ENCODE data around the gene CAMTA1. TPM values are rescaled to one million over a fixed set of nuclear protein-coding genes. Genes with fewer than 3 reads are reported as not detected.

CAMTA1 gene
- total and polyA plus RNA-seq, 4 donors, result 48.1 to 140 (median 52.3) TPM

DNA sequence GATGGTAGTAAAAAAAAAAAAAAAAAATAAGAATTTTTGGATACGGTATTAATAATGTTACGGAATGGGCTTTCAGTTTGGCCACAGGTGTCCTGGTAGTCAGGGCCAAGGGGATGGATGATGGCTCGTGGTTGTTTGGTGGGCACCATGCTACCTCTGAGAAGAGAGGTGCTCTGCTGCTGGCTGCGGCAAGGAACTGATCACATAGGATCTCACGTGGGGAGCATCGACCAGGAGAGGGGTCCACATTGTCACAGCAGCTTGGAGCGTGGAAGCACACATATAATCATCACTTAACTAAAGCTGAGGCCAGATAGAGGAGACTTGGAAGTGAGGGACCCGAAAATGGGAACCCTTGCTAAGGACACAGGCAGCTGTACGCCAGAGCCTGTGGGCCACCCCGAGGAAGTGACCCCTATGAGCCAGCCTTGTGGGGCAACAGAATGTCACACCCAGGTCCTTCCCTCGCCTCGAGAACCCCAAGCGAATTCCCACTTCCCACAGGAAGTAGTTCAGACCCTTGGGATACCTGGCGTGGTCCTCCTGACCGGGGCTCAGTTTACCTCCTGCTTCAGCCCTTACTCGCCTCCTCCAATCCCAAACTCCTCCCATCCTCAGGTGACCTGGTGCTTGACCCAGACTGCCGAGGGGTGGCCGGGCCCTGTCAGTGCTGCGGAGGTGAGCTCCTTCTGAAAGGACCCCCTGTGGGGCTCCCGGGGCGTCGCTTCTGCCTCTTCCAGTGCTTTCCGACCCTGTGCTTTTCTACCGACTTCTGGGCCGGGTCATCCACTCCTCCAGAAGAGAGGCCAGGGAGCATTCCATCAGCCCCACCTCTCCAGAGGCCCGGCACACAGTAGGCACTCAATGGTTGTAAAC is 222.0 kb downstream of the CAMTA1 start:
- Histone ChIP-seq H3K4me1 (ENCODE audit: control insufficient read depth in 5 of 5, insufficient read depth in 5 of 5, low read length in 5 of 5) (no peaks in the 10 kb centered on the region), H3K4me3 (no peak overlapping the region), H3K9me3 (ENCODE audit: control insufficient read depth in 4 of 4, insufficient read depth in 3 of 4, low read length in 3 of 4) (no peaks in the 10 kb centered on the region), H3K36me3 (ENCODE audit: control insufficient read depth in 4 of 4, insufficient read depth in 4 of 4, low read length in 4 of 4) (no peaks in the 10 kb centered on the region), H3K27ac (ENCODE audit: low read depth in 1 of 2, low read length in 1 of 2) (no peak overlapping the region), H3K9ac (ENCODE audit: insufficient read depth in 1 of 2, low read length in 2 of 2) (no peak overlapping the region), H3K27me3 (ENCODE audit: control insufficient read depth in 3 of 3, insufficient read depth in 3 of 3, low read length in 2 of 3) (peaks cover 0 to 6% (median 0%) of the 10 kb centered on the region in 3 donors)
- TF ChIP-seq, protein P1, sequence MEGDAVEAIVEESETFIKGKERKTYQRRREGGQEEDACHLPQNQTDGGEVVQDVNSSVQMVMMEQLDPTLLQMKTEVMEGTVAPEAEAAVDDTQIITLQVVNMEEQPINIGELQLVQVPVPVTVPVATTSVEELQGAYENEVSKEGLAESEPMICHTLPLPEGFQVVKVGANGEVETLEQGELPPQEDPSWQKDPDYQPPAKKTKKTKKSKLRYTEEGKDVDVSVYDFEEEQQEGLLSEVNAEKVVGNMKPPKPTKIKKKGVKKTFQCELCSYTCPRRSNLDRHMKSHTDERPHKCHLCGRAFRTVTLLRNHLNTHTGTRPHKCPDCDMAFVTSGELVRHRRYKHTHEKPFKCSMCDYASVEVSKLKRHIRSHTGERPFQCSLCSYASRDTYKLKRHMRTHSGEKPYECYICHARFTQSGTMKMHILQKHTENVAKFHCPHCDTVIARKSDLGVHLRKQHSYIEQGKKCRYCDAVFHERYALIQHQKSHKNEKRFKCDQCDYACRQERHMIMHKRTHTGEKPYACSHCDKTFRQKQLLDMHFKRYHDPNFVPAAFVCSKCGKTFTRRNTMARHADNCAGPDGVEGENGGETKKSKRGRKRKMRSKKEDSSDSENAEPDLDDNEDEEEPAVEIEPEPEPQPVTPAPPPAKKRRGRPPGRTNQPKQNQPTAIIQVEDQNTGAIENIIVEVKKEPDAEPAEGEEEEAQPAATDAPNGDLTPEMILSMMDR (IDR thresholded peaks at IDR 0.05; ENCODE audit: control extremely low read depth, extremely low read depth), result no peak
- DNase-seq, result no peak
- 90 to 94% methylated on average over 26 of the region's 26 CpGs for WGBS, 2 donors
- ATAC-seq (ENCODE audit: insufficient read depth, low FRiP score), result no peak

DNA sequence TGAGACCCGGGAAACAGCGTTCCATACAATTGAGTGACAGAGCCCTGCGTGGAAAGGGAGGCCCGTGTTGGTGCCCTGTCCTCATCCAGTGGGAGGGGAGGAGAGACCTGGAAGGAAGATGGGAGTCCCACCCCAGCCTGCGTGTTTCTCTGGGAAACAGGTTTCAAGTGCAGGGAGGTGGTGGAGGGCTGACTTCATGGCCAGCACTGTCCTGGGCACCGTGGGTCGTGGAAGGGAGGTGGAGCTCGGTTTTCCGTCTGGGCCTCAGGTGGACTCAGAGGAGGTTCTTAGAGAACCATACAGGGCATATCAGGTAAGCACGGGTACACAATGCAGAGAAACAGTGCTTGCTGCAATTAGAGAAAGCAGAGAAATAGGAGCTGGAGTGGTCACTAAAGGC is 222.6 kb downstream of the CAMTA1 start:
- Histone ChIP-seq H3K27me3 (ENCODE audit: control insufficient read depth in 3 of 3, insufficient read depth in 3 of 3, low read length in 2 of 3) (peaks cover 0 to 6% (median 0%) of the 10 kb centered on the region in 3 donors), H3K27ac (ENCODE audit: low read depth in 1 of 2, low read length in 1 of 2) (no peak overlapping the region), H3K4me3 (no peak overlapping the region), H3K4me1 (ENCODE audit: control insufficient read depth in 5 of 5, insufficient read depth in 5 of 5, low read length in 5 of 5) (no peaks in the 10 kb centered on the region), H3K36me3 (ENCODE audit: control insufficient read depth in 4 of 4, insufficient read depth in 4 of 4, low read length in 4 of 4) (no peaks in the 10 kb centered on the region), H3K9me3 (ENCODE audit: control insufficient read depth in 4 of 4, insufficient read depth in 3 of 4, low read length in 3 of 4) (no peaks in the 10 kb centered on the region), H3K9ac (ENCODE audit: insufficient read depth in 1 of 2, low read length in 2 of 2) (no peak overlapping the region)
- ATAC-seq (ENCODE audit: insufficient read depth, low FRiP score) (no peak), DNase-seq (no peak)
- WGBS, 2 donors, result 80 to 82% methylated on average over 10 of the region's 10 CpGs
- TF ChIP-seq, protein P1 (IDR thresholded peaks at IDR 0.05; ENCODE audit: control extremely low read depth, extremely low read depth), result no peak

DNA sequence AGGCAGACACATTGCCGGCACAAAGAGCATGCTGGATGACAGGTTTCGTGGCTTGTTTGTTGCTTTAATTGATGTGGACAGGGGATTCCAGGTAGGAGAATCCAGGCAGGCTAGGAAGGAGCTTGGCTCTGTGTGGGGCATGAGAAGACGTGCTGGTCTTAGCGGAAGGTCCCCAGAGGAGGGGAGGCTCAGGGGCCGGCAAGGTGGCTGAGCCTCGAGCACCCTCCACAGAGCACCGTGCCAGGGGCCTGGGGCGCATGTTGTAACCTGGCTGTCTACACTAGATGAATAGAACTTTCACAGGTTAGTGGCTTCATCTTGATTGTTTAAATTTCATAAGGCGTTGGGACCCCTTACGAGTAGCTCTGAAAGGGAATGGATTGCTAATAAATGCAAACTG is 223.1 kb downstream of the CAMTA1 start:
- Histone ChIP-seq H3K9me3 (ENCODE audit: control insufficient read depth in 4 of 4, insufficient read depth in 3 of 4, low read length in 3 of 4) (no peaks in the 10 kb centered on the region), H3K27ac (ENCODE audit: low read depth in 1 of 2, low read length in 1 of 2) (no peak overlapping the region), H3K27me3 (ENCODE audit: control insufficient read depth in 3 of 3, insufficient read depth in 3 of 3, low read length in 2 of 3) (peaks cover 0 to 6% (median 0%) of the 10 kb centered on the region in 3 donors), H3K36me3 (ENCODE audit: control insufficient read depth in 4 of 4, insufficient read depth in 4 of 4, low read length in 4 of 4) (no peaks in the 10 kb centered on the region), H3K4me3 (no peak overlapping the region), H3K4me1 (ENCODE audit: control insufficient read depth in 5 of 5, insufficient read depth in 5 of 5, low read length in 5 of 5) (no peaks in the 10 kb centered on the region), H3K9ac (ENCODE audit: insufficient read depth in 1 of 2, low read length in 2 of 2) (no peak overlapping the region)
- no peak for ATAC-seq (ENCODE audit: insufficient read depth, low FRiP score)
- WGBS, 2 donors, result 92 to 95% methylated on average over 10 of the region's 10 CpGs
- TF ChIP-seq, protein P1 (IDR thresholded peaks at IDR 0.05; ENCODE audit: control extremely low read depth, extremely low read depth), result no peak
- DNase-seq, result no peak

Measured in lung (tissue), 12 donors.